ENCODE results near the gene CAMK2B.

- TF ChIP-seq CTCF (IDR thresholded peaks at IDR 0.05; ENCODE audit: low read length) (no peak), EZH2 (IDR thresholded peaks at IDR 0.05; ENCODE audit: borderline replicate concordance, low read length) (no peak)
Observed at GRCh38 chr7:44216521-44217222, 108.7 kb downstream of the CAMK2B start.
